GM21576 (cell line): ENCODE measurements around the gene POU2F3.

ENCODE experiments used
- ATAC-seq: cut with Tn5 transposase; IDR thresholded peaks from one replicate; pipeline ENCODE4 v1.9.1; 2021; ENCODE audit warnings: mild to moderate bottlenecking, moderate library complexity; ENCODE audit not compliant: unreplicated experiment

Gene POU2F3

GRCh38 chr11:120281143-120281795 is 41.3 kb downstream of the POU2F3 start:
- ATAC-seq, result no peak

GRCh38 chr11:120283124-120283523 is 43.2 kb downstream of the POU2F3 start:
- no peak for ATAC-seq

- no peak for ATAC-seq
Observed at GRCh38 chr11:120284272-120284671, 44.3 kb downstream of the POU2F3 start.

- ATAC-seq, result no peak
Observed at GRCh38 chr11:120285256-120285655, 45.3 kb downstream of the POU2F3 start.

DNA sequence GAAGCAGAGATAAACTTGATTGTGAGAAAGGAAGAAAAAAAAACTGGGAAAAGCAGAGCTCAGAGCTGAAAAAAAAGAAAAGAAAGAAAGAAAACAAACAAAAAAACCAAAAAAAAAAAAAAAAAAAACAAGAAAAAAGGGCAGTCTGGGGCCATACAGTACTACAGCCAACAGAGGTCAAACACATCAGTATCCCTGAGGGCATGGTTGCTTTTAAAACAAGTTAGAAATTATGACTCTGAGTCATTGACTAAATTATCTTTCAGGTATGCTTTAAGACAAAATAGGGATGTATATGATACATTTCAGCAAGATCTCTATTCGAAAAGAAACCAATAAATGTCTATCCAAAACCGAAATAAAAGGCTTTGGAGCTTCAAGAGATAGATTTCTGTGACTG is 48.1 kb downstream of the POU2F3 start:
- ATAC-seq, result no peak

GRCh38 chr11:120289426-120289825 is 49.5 kb downstream of the POU2F3 start:
- no peak for ATAC-seq

DNA sequence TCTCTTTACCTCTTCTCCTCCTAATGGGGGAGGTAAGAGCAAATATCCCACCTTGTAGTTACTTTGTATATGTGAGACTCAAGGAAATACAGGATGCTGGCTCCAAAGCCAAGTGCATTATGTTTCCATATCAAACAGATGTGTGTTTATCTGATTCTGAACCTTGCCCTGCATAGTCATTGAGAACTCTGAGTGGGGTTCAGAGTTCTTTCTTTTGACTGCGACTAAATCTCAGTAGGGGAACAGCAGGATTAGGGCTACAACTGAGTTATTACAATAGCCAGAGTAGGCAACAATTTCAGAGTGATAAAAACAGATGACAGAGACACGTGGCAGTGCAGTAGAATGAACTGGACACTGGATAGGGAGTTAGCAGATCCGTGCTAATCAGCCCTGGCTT is 51.0 kb downstream of the POU2F3 start:
- ATAC-seq, result no peak

DNA sequence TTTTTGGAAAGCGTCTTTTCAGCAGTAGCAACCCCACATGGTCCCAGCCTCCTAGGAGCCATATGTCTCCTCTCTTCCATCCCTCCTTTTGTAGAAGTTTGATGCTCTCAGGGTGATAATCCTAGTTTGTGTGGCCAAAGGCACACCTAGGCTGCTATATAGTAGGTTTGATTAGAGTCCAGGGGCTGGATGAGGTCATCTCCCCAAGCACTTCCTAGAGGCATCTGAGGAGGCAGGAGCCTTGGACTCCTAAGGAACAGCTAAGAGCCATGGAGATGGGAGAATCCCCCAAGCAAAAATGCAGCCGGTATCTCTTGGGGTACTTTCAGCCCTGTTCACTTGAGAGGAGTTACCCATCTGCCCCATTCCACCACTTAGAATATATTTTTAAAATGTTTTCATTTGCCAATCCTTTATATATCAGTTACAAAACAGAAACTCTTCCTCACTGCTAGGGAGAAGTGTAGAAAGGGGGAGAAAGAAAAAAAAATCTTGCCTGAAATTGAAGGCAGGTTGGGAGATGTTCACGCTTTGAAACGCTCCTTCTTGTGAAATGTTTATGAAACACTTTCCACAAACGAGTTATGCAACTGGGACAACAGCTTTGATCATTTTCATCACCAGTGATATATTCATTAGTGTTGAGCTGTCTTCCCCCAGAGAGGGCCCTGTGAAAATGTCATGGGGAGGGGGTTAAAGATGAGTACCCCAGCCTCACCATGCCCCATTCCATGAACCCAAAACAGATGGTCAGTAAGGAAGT is 53.3 kb downstream of the POU2F3 start:
- ATAC-seq, result no peak

- no peak for ATAC-seq
Observed at GRCh38 chr11:120294096-120294495, 54.2 kb downstream of the POU2F3 start.

DNA sequence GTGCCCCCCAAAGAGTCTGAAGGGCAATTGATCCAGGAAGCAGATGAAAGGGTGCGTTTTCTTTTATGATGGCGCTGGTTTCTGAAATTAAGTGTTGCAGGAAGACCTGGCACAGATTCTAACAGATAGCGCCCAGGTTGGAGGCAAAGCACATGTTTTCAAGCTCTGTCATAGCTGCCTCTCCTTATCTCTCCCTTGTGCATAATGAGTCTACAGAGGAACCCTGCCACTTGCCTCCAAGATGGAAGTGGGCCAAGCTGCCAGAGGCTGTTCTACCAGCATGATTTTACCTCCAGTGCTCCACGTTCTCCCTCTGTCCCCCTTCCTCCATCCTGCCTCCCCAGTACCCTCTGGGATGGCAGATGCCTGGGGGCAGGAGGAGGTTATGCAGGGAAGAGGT is 55.2 kb downstream of the POU2F3 start:
- ATAC-seq, result no peak

- no peak for ATAC-seq
Observed at GRCh38 chr11:120296554-120296953, 56.6 kb downstream of the POU2F3 start.

DNA sequence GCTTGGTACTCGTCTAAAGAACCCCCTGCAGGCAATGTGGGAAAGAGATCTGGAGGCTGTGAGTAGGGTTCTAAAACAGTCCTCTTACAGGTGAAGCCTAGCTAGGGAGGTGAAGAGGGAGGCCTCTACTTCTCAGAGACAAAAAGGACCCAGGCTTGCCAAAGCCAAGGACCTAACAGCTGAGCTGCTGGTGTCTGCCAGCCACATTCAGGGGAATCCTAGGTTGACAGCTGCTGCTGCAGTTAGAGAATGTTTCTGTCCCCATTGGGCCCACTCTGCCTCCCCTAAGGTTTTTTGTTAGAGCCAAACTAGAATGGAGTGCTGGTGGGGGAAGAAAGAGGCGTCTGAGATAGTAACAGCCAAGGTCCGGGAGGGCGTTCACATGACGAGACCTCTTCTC is 58.5 kb downstream of the POU2F3 start:
- ATAC-seq, result no peak

DNA sequence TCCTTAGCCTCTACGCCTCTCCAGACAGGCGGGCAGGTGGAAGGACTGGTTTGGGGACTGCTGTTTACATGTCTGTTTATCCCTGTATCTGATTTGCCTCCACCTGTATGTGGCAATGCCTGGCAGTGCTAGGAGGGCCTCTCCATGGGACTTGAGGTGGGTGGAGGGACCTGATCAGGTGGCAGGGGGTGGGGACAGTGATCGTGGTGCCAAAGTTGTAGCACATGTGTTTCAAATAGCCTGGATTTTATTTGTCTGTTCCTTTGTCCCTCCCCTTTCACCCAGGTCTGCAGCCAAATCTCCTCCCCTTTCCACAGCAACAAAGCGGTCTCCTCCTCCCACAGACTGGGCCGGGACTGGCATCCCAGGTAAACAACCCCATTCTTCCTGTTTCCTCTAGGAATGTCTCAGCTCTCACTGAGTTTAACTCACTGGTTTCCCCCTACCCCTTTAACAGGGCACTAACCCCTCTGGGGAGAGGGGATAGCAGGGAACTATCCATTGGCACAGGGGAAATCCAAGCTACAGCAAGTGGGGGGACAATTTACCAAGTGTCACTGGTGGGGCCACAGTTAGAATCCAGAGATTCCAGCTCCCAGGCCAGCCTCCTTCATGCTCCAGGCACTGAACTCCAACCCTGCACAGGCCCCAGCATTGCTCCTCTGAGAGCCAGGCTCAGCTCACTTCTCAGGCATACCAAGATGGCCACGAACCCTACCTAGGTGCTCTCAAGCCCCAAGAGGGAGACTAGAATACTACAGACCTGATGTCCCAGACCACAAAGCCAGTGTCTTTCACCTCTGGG is 62.3 kb downstream of the POU2F3 start:
- ATAC-seq, result no peak

DNA sequence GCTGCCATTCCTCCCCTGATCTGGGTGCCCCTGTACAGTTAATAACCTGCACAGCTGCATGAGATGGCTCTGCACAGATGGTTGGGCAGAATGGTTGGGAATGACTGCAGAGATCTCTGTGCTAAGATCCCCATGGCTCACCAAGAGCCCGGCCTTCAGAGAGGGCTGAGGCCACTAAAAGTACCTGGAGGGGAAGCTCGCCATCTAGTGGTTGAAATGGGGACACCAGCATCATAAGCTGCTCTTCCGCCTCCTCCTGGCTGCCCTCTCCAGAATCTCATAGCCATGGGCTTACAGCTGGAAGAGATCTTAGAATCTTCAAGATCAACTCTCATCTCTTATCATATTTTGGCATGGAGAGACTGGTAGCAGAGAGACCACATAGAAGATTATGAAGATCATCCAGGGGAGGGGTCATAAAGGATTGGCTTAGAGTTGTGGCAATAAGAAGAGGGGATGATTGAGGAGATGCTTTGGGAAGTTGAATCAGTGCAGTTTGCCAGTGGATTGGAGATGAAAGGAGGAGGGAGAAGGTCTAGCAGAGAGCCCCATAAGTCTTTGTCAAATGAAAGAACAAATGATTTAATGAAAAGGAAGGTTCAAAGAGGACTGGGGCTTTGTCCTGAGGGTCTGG is 63.2 kb downstream of the POU2F3 start:
- no peak for ATAC-seq

DNA sequence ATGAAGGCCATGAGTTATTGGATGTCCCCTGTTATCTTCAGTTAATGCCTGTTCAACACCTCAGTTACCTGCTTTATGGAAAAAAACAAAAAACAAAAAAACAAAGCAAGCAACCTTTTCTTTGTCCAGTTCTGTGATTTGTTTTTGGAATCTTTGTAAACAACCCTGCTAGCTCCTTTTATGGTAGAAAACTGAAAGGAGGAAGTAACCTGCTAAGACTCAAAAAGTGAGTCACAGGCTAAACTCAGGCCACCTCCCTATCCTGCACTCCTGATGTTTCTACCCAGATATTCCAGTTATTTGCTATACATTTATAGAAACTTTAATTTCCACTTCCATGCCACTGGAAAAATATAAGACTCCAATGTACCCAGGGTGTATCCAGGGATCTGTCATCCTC is 64.6 kb downstream of the POU2F3 start:
- no peak for ATAC-seq

- ATAC-seq, result no peak
Observed at GRCh38 chr11:120305286-120305685, 65.3 kb downstream of the POU2F3 start.

DNA sequence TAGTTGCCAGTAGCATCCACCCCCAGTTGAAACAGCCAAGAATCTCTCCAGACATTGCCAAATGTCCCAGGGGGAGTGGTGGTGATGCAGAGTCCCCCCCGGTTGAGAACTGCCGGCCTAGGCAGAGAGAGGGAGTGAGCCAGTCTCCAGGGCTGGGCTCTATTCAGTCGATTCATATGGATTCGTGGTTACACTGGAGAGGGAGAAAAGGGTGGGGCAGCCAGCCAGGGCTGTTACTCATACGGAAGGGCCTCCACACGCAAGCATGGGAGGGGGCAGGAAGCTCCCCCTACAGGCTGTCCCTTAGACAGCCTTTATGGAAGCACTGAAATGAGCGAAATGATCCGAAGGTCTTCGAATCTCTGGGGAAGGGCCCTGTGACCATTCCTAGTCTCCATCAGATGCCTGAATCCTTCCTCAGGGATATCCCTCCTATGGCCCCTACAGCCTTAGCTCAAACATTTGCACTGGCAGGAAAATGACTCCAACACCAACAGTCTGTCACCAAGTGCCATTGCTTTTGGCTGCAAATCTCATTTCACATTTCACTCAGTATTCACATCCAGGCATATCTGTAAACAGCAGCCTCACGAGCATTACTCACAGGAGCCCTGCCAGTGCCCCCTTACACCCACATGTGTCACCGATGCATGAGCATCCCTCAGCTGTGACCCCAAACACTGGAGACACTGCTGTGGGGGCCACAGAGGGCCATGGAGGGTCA is 66.7 kb downstream of the POU2F3 start:
- ATAC-seq, result no peak

DNA sequence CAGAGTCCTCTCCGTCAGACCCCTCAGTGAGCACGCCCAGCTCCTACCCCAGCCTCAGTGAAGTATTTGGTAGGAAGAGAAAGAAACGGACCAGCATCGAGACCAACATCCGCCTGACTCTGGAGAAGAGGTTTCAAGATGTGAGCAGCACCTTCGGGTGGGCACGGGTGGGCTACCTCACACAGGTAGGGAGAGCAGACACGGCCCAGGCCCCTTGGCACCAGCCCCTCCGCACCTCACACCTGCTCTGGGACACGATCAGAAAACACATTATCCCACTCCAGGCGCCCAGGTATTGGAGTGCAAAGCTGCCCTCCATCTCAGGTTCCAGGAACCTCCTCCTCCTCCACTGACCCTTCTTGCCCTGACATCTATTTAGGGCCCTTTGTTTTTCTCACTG is 67.5 kb downstream of the POU2F3 start:
- ATAC-seq, result no peak

GRCh38 chr11:120308081-120308480 is 68.1 kb downstream of the POU2F3 start:
- ATAC-seq, result no peak

DNA sequence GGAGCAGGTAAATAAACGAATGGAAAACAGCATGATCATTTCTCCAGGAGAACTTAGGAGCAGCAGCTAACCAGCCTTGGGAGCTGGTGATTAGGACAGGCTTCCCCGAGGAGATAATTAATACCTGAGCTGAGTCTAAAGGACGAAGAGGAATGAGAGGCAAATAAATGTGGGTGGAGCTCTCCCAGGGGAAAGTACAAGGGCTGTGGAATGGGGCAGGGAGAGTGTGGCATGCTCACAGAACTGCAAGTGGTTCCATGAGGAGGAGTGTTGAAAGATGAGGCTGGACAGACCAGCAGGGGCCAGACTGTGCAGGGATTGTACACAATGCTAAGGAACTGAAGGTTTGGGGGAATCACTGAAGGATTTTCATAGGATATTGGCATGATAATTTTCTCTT is 70.9 kb downstream of the POU2F3 start:
- no peak for ATAC-seq

DNA sequence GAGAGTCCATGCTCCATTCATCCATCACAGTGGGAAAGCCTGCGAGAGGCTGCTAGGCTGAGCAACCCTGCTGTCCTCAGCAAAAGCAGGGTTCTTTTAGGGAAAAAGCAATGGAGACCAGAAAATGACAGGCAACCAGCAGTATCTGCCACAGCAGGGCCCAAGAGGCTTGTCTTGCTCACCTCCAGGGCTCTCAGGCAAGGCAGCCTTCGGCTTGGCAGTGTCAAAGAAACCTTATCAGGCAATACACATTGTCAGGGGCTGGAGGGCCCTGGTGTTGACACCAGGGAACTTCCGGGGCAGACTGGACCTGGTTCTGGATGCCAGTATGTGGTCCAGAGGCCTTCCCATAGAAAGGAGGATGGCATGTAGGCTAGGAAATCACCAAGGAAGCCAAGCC is 74.9 kb downstream of the POU2F3 start:
- no peak for ATAC-seq
